Activated CD8-positive, alpha-beta memory T cell treated with anti-CD3 and anti-CD28 coated beads for 4 hours (primary cell): ENCODE data around the gene STAT4.
A peak's percentile ranks its signal among the peaks of the same experiment; 100 is the strongest.

ENCODE experiments used
- DNase-seq, 2 donors: peaks; one replicate each; pipeline ENCODE4 v3.0.0-alpha.2; 2020; ENCODE audit warnings: low read depth in 2 of 2

STAT4 gene, protein sequence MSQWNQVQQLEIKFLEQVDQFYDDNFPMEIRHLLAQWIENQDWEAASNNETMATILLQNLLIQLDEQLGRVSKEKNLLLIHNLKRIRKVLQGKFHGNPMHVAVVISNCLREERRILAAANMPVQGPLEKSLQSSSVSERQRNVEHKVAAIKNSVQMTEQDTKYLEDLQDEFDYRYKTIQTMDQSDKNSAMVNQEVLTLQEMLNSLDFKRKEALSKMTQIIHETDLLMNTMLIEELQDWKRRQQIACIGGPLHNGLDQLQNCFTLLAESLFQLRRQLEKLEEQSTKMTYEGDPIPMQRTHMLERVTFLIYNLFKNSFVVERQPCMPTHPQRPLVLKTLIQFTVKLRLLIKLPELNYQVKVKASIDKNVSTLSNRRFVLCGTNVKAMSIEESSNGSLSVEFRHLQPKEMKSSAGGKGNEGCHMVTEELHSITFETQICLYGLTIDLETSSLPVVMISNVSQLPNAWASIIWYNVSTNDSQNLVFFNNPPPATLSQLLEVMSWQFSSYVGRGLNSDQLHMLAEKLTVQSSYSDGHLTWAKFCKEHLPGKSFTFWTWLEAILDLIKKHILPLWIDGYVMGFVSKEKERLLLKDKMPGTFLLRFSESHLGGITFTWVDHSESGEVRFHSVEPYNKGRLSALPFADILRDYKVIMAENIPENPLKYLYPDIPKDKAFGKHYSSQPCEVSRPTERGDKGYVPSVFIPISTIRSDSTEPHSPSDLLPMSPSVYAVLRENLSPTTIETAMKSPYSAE

DNA sequence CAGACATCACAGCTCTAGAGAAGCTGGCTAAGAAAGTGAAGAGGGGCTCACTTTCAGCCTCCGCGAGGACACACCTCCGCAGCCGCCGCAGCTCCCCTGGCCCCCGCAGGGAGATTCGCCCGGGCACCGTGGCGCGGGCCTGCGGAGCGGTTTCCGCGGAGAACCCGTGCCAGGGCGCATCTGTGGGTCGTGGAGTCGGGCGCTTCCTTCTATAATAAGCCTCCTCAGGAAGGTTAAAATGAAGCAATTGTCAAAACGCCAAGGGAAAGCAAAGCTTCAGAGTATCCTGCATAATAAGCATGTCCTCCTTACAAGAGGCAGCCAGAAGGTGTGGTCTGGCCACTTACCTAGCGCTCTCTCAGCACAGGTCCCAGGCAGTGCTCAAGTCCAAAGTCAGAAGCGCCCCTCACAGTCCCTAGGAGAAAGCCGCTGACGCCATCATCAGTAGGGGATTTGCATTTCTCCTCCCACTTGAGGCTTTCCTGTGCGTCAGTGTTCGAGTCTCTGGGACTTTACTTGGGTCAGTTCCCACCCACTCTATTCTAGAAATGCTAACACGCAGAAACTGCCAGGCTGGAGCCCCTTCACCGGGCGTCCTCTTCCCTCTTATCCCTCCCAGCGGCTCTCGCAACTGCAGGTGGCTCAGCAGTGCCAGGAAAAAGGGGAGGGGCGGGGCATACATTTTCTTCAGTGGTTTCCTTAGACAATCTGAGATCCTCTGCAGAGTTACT, at the start of gene STAT4:
STAT4 (minus strand) TSS at position 395 of the 731 bp plus-strand sequence. CDS start 2,791 bp downstream, outside the sequence.
- DNase-seq, result peak; percentile 70 to 78

DNA sequence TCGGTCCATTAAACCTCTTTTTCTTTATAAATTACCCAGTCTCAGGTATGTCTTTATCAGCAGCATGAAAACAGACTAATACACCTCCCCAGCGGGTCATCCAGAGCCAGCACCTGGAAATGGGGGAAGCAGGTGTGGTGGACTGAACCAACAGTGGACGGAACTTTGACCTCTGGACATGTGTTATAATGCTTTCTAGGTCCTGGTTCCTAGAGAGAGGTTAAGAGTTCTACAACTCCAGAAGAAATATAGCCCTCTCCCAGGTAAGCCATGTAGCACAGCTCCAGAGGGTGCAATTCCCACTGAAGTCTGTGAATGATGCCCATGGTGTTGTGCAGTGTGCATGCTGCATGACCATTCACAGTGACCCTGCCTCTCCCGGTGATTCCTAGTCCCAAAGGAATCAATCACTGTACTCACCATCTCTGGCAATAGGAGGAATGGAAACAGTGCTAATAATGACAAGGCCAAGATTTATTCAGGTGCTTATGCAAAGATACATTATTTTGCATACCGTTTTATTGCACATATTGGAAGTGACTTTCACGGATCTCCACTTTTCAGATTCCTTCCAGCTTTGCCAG, 49.2 kb upstream of the STAT4 start:
- no peak for DNase-seq

DNA sequence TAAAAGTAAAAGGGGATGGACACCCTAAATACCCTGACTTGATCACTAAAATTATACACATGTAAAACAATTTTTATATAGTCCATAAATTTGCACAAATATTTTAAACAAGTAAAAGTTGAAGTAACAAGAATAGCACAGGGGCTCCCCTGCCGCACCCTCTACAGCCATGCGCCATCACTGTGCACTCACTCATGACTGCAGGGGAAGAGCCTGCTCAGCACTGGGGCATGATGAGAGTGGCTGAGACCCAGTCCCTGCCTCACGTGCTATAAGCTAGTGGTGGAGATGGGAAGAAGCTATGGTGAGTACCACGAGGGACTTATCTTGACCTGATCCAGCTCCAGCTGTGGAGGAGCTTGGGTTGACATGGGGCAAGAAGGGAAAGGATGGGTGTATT, 47.5 kb upstream of the STAT4 start:
- DNase-seq, result no peak

DNA sequence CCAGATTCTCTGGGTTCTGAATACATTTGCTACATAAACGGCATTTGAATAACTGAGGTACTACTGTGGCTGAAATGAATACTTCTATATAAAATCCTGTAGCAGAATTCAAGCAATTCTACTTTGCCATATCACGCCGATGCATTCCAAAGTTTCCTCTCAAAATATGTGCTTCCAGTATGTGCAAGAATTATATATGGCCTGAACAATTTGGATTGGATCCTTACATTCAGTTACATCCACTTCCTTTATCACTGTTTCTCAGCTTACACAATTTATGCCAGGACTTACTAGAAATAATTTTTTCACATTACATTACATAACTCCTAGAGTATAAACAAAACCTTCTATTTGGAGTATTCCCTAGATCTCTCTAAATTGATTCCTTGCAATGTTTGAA, 46.3 kb upstream of the STAT4 start:
- DNase-seq, result no peak

DNA sequence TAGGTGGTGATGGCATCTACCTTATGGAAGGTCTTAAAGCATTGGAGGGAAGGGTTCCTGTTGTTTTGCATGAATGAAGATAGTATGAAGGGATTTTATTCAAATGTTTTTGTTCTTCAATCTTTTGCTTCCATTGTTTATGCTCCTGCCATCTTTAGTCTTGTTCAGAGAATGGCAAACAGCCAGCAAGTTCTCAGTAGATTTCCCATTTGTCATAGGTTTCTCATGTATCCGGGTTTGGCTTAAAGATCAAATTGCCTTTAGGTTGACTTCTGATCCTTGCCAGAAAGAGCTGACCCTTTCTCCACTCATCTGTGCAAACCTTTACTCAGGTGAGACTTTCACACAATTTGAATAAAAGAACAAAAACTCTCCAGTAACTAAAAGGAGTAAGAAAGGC, 44.2 kb upstream of the STAT4 start:
- DNase-seq, result no peak

DNA sequence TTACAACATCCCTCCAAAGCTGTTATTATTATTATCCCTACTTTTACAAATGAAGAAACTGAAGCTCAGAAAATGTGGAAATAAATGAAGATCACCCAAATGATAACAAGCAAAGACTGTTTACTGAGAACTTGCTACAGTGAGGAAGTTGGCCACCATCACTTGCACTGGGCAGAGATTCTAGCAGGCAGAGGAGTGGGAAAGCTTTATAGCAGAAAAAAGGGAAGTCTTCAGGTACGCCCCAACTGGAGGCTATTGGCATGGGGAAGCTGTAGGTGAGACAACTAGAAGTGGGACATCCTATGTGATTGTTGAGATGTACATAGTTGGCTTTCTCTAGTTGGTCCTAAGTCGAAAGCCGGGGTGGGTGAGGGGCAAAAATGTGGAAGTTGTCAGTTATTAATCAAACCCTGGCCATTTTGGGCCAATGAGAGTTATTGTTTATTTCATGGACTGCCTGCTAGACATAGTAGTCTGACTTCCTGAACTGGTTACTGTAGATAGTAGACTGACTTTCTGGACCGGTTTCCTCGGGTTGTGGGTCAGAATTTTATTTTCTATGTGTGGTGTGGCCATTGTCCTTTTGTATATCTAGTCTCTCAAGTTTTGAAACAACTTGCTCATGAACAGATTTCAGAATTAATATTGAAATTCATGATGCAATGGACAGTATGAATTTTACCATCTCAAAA, 40.2 kb upstream of the STAT4 start:
- DNase-seq, result no peak

DNA sequence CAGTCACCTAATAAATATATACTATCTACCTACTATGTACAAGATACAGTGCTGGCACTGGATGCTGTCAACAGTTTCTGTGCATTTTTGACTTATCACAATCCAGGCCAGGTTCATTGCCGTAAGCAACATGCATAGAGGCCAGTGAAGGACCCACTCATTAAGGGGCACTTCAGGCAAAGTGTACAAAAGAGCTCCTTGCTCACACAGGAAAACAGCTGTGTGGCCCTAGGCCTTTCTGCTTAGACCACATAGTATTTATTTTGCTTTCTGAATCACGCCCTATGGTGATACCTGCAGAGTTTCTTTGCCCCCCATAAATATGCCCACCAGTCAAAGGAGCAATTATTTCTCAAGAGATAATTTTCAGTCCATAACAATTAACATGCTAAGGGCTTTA, 39.6 kb upstream of the STAT4 start:
- no peak for DNase-seq

DNA sequence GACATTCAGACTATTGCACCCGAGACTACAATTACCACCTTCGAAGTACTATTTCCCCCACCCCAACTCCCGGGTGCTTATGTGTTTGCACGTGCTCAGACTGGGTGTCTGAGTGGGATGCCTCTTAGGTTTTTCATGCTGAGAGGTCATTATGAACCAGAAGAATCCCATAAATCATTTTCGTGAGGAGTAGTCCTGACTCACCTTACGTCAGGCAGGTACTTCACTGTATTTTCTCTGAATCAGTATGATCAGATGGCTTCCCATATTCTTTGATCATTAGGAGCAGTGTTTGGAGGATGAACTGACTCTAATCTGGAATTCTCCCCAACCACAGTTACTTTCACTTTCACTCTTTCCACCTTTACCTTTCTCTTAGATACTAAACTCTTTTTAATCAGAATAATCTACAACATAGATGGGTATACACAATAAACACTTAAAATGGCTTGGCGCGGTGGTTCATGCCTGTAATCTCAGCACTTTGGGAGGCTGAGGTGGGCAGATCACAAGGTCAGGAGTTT, 38.4 kb upstream of the STAT4 start:
- no peak for DNase-seq

DNA sequence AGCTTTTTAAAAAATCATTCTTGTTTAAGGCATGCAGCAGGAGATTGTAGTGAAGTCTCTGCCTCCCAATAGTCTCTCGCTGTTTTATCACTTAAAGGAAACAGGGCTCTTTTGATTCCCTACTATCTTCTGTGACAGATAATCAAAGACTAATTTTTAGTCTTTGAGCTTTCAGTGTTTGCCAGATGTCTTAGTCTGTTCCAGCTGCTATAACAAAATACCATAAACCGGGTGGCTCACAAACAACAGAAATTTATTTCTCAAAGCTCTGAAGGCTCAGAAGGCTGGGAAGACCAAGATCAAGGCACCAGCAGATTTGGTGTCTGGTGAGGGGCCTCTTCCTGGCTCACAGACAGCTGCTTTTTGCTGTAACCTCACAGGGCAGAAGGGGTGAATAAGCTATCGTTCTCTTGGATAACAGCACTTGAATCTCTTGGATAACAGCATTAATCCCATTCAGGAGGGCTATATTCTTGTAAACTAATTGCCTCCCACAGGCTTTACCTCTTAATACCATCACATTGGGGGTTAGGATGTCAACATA, 37.8 kb upstream of the STAT4 start:
- no peak for DNase-seq

DNA sequence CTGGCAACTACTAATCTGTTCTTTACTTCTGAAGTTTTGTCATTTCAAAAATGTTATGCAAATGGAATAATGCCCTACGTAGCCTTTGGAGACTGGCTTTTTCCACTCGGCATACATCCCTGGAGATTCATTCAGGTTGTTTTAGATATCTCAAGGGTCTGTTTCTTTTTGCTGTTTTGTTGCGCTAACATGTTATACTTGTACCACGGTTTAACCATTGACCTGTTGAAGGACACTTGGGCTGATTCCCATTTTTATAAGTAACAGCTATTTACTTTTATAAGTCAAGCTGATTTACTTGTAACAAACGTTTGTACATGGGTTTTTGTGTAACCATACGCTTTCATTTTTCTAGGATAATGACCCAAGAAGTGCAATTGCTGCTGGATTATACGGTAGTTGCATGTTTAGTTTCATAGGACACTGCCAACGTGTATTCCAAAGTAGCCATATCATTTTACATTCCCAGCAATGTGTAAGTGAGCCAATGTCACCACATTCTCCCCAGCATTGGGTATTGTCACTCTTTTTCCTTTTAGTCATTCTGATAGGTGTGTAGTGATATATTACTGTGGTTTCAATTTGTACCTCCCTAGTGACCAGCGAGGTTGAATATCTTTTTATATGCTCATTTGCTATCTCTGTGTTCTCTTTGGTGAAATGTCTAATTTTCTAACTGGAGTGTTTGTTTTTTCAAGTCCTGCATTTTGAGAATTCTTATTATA, 36.5 kb upstream of the STAT4 start:
- DNase-seq, result no peak

DNA sequence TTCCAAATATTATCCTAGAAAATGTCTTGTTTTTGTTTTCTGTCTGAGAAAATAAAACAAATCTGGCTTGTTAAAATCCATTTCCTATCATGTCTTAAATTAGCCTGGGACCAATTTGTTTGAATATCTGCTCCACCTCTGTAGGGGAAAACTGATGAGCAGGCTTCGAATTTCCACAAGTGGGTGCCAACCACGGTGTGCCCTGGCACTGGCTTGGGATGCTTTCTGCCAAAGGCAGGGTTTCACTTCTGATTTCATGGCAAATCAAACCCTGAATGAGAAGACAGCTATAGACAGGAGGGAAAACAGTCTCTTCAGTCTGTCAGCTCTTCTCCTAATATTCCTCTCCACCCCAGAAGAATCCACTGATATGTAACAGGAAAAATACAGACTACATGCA, 33.7 kb upstream of the STAT4 start:
- no peak for DNase-seq

DNA sequence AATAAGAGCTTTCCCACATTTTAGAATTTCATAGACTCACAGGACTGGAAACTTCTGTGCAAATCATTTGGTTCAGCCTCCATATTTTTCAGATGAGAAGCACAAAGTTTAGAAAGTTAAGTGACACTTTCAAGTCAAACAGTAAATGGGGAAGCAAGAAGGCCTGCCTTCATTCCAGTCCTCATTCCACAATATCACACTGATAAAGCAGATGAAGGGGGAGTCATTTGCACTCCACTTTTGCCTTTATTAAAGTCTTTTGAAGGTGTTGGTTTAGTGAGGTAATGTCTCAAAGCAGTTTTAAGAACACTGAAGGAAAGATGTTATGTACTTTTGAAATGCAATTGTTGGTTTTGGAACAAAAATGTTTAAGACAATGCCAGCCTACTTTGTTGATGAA, 32.7 kb upstream of the STAT4 start:
- DNase-seq, result no peak

DNA sequence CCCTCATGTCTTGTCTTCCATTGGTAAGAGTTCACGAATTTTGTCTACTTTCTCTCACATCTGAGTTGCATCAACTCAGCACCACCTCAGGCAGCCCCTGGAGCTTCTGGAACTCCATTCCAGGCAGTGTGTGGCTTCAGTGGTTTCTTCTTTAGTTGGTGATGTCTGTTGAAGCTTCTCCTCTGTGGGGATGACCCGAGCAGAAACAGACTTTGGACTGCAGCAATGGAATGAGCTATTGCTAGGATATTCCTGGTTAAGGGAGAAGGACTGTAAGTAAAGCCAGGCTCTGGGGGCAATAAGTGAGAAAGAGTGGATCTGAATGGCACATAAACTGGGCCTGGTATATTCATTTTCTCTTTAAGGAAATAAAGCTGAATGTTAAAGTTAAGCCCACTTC, 32.3 kb upstream of the STAT4 start:
- DNase-seq, result no peak

DNA sequence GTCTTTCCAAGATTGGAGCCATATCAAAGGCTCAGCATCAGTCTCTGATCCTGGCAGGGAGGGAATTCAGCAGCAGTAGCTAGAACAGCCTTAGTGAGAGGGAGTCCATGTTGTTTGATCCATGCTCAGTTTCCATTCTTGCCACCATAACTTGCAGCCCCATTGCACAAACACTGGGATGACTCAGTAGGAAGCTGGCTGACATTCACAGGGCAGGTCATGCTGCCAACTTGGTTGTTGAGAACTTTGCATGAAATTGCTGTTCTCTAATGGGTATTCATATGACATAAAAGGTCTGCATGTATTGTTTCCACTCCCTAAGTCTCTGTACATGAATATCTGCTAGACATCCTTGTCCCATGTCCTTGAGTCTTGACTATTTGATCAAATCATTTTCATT, 29.9 kb upstream of the STAT4 start:
- DNase-seq, result no peak

DNA sequence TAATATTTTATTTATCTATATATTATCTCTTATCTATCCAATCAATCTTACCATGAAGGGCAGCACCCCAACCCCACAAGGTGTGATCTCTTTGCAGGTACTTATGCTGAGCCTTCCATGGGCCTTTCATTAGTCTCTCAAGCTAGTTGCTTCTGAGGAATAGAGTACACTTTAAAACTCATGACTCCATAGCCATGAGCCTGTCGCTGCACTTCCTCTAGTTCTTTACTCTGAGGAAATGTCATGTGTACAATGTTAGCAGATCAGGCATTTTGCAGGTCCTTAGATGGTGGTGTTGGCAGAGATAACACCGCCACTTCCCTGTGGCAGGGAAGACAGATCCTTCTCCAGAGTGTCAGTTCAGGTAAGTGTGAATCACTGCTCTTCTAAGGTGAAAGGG, 29.5 kb upstream of the STAT4 start:
- DNase-seq, result no peak

DNA sequence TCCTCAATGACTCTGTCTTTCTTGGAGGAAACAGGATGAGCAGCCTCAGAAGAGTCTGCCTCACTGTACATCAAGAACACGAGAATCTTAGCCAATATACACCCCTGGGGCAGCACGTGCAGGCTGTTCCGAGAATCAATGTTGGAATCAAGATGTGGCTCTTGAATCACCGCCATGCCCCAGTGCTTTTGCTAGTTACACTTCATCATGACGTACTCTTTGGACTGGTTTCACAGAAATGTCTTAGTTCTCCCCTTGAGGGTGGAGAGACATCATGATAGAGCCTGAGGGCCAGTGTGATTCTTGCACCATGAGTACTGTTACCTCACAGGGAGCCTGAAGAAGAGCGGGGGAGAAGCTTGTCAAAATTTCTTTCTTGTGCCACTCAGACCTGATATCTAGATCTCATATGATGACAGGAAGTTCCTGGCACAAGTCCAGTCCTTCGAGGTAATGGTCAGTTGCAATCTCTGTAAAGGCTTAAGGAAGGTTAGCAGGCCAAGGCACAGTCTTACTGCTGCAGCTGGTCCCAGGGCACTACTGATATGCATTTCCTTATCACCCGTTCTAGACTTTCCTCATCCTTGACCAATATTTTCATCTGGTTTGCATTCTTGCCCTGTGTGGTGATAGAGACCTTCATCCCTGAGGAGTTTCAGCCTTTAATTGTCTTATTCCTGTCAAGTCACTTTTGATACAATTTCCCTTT, 28.2 kb upstream of the STAT4 start:
- DNase-seq, result no peak

DNA sequence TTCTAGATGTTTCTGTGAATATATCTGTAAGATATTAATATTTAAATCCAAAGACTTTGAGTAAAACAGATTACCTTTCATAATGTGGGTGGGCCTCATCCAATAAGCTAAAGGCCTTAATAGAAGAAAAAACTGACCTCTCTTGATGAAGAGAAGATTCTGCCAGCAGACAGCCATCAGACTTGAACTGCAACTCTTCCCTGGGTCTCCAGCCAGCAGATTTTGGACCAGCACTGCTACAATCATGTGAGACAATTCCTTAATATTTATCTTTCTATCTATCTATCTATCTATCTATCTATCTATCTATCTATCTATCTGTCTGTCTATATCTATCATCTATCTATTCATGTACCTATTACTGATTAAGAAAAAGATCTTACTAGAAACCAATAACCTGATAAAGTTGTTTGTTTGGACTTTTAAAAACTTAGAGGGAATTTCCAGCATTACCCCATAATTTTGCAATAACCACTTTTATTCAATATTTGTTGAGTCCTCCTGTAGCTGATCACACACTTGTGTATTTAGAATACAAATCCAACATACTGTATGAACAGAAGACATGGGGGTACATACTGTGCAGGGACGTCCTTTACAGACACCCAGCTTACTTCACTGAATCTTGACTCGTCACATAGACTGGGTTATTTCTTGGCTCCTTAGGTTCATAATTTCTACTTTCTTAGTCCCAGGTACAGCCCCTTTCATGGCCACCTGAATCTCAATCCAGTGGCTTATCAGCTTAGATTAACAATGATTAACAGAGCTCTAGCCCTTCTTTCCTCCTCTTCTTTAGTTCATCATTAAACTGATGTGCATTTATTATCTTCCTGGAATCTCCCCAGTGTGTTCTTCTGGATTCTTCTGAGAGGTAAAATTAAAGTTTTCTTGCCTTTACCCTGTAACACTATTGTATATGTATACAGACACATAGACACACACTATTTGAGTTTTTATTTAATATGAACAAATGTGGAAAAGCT, 27.2 kb upstream of the STAT4 start:
- no peak for DNase-seq

DNA sequence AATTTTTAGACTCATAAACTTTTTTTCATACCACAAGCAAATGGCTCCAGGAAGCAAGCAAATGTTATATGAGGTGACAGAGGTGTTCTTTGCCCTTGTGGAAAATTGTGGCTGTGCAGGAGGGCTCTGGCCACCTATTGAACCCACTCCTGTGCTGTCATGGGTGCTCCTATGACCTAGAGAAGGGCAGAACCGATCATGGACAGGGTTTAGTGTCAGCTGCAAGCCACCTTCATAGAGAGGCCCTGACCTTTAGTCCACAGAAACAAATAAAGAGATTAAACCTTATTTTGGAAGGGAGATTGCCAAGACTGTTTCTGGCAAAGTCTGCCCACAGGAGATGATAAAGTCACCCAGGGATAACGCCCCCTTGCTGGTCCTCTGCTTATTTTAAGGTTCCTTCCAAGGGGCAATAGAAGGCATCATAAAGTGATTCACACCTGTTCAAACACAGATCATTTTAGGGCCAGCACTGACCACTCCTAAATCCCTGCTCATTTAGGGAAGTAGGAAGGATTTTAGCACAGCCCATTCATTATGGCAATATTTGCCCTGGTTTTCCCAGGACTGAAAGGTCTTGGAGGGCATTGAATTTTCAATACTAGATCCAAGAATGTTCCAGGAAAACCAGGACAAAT, 26.1 kb upstream of the STAT4 start:
- no peak for DNase-seq
